ENCODE measurements around the gene FASTKD2.

DNA sequence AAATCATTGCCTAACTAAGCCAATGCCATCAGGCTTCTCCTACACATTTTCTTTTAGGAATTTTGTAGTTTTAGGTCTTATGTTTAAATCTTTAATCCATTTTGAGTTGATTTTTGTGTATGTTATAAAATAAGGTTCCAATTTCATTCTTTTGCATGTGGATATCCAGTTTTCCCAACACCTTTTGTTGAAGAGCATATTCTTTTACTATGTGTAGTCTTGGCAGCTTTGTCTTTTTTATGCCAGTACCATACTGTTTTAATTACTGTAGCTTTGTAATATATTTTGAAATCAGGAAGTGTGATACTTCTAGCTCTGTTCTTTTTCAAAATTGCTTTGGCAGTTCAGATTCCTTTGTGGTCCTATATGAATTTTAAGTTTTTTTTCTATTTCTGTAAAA lies 11.0 kb downstream of the FASTKD2 start:
- TF ChIP-seq CTCF (IDR thresholded peaks at IDR 0.05) (no peak), POLR2A (IDR thresholded peaks at IDR 0.05) (no peak)

All from esophagus squamous epithelium (tissue), 4 donors.